Pulmonary artery endothelial cell (primary cell): ENCODE data around the gene PRKG1. TPM values are rescaled to one million over a fixed set of nuclear protein-coding genes. Genes with fewer than 3 reads are reported as not detected.

Experiments
- DNase-seq: peaks from one replicate; pipeline ENCODE4 v3.0.0-alpha.2; 2011; ENCODE audit warnings: low read depth, low spot score
- total RNA-seq: library from RNA; depleted of rRNA; stranded (reverse); fragments of >200 nt; gene quantifications from 2 replicates; pipeline ENCODE4 v1.2.3, GENCODE V29; 2014

Gene PRKG1
- total RNA-seq, 1 donor from 2014 or later, result 1.3 TPM

DNA sequence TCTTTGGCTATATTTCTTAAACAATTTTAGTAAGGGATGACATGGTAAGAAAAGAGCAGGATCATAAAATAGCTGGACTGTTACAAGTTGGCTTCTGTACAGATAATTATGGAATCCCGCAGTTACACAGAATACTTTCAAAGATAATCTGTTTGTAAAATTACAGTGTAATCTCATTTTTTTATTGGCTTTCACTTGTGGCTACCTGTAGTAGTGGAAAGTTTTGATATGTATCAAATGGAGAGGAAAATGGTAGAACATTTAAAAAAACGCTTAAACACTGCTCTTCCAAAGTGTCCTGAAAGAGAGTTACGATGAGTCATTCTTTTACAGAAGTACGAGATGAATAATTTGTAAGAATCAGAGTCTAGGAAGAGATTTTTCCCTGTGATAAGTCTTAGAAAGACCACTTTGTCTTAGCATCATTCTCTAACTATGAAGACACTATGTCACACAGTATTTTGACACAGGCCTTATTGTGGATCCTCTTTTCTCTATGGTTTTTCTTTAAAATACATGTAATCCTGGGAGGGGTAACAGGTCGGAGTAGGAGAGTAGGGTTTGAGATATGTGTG lies 1024.8 kb downstream of the PRKG1 start:
- no peak for DNase-seq

DNA sequence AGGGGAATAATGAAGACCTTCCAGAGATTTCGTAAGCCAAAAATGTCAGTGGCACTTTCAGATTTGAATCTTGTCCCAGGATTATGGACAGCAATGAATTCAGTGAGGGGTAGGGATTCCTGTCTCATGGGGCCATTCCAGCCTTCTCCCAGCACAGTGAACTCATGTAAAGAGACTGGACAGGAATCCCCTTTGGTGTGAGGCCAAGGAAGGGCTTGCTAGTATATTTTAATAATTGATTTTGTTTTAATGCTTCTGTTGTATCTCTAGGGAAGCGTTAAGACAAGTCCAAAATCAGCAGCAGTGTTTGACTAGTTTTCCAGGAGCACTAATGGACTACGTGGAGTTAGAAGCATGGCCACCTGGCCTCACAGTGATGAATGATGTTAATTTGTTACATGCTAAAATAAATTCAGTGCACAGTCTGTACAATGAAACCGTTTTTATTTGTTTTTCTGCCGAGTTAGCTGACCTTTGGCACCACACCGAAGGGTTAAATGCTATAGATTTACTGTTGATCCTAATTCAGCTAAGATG lies 1025.8 kb downstream of the PRKG1 start:
- DNase-seq, result no peak

DNA sequence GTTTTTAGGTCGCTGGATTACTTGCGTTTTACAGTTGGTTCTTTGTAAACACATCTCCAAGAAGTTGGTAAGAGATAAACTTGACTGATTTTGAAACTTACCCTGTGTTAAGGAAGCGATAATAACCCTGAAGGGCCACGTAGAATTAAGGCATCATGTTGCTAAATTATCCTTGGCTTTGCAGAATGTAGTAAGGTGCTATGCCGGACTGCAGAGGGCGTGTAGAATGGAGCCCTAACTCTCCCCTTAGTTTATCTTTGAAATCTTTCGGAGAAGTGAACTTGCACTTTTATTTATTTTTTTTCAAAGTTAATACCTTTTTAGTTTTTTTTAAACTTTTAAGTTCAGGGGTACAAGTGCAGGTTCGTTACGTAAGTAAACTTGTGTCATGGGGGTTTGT lies 1031.0 kb downstream of the PRKG1 start:
- DNase-seq, result no peak

DNA sequence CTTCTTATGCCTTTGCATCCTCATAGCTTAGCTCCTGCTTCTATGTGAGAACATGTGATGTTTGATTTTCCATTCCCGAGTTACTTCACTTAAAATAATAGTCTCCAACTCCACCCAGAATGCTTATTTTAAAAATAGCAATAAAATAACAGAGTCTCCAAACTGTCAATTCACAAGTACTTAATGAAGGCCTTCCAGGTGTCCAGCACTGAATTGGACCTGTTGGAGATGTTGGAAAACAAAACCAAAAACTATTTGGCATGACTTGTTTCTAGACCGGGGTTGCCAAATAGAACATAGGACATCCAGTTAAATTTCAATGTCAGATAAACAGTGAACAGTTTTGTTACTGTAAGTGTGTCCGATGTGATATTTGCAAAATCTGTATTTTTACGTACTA lies 1031.7 kb downstream of the PRKG1 start:
- DNase-seq, result no peak

DNA sequence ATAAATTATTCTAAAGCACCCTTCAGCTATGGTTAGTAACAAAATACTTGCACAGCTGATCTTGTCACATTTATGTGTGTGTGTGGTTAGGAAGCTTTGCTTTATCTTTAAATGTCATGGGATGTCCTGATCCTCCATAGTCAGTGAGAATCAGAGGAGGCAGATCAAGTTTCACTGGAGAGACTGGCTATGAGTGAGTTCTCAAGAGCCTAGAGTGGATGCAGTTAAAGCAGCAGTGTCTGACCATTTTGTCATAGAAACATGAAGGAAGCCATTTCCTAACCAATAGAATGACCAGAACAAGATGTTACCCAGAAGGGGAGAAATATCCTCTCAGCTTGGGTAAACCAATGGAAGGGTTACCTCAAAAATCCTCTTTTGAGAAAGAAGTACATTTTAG lies 1032.6 kb downstream of the PRKG1 start:
- DNase-seq, result no peak

DNA sequence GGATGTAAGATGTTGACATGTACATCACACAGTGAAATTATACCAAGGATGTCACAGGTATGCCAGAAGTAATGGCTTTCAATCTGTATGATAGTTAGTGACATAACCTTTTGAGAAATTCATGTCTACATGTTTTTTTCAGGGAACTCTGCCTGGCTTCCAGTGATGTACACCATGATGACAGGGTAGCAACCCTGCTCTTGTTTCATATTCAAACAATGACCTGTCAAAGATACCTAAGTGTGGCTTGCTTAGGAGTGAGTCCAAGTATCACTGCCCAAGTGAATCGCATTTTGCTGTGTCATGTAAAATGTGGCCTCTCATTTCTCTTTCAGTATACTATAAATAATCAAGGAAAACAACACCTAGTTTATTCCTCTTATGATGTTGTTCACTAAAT lies 1033.9 kb downstream of the PRKG1 start:
- no peak for DNase-seq

DNA sequence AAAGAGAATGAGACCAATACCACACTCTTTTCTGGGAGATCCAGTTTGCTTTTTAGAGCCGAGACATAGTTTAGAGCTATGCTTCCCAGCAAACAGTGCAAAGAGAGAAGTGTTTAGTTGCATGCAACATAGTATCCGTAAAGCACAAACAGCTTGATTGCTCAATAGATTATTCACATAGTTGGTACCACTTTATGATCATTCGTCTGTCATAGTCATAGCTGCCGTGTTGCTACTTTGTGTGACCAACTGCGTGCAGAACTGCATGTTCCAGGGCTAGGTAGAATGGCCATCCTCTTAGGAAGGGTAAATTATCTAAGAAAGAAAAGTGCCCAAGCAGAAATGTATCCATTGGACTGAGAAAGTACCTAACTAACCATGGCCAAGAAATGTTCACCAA lies 1036.3 kb downstream of the PRKG1 start:
- no peak for DNase-seq

DNA sequence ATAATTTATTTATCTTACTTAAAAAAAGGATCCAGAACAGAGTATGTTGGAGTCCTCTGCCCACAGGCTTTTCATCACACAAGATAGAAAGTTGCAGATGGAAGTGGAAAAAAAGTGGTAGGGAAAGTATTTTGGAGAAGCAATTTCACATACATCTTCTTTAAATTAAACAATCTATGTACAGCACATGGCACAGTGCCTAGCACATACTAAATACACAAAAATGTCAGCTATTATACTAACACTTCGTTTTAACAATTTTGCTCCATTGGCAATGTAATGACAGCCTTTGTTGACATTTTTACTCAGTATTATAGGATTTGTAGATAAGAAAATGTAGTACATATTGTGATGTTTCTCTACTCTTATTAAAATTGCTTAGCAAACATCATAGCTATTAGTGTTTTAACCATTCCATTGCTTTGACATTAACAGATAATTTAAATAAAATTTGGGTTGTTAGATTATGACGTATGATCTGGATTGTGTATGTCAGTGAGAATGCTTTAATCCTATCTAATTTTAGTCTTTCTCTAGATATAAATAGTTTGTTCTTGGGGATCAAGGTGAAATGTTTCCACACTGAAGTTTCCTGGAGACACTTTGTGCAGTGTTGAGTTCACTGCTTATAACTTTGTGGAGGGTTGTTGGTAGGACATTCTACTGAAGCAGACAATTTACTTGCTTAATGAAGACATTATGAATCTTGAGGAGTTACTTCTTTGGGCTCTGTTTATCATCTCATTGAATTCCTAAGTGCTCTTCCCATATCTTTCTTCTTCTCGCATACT lies 1037.0 kb downstream of the PRKG1 start:
- no peak for DNase-seq

DNA sequence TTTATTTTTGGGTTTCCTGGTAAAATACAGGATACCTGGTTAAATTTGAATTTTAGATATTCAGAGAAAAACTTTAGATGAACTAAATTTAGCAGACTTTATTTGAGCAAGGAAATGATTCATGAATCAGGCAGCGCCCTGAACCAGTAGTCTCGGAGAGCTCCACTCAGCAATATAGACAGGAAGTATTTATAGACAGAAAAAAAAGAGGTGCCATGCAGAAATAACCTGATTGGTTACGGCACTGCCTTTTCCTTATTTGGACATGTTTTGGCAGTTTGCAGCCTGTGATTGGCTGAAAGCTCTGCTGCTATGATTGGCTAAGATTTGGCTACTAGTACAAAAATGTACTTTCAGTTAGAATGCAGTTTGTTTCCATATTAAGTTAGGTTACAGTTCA lies 1041.5 kb downstream of the PRKG1 start:
- DNase-seq, result no peak

DNA sequence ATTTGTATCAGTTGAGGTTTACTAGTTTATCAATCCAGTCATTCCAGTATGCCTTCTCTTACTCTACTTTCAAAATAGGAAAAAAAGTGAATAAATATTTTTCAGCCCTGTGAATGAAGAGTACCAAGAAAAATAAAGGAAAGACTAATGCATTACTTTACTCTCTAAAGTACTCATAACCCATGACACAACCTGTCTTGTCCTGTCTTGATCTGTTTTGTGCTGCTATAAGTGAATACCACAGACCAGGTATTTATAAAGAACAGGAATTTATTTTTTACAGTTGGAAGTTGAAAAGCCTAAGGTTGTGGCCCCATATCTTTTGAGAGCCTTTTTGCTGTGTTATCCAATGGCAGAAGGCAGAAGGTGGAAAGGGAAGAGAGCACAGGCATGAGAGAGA lies 1045.2 kb downstream of the PRKG1 start:
- no peak for DNase-seq

DNA sequence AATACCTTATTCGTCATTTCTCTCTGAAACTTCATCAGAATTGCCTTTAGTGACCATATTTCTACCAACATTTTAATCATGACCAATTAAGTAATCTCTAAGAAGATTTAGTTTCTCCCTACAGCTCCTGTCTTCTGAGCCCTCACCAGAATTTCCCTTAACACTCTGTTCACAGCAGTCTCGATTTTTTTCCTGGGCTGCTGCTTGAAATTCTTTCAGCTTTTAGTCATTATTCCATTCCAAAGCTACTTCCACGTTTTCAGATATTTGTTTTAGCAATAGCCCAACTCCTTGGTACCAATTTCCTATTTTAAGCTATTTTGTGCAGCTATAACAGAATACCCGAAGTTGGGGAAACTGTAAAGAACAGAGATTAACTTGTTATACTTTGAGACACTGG lies 1047.4 kb downstream of the PRKG1 start:
- DNase-seq, result no peak

DNA sequence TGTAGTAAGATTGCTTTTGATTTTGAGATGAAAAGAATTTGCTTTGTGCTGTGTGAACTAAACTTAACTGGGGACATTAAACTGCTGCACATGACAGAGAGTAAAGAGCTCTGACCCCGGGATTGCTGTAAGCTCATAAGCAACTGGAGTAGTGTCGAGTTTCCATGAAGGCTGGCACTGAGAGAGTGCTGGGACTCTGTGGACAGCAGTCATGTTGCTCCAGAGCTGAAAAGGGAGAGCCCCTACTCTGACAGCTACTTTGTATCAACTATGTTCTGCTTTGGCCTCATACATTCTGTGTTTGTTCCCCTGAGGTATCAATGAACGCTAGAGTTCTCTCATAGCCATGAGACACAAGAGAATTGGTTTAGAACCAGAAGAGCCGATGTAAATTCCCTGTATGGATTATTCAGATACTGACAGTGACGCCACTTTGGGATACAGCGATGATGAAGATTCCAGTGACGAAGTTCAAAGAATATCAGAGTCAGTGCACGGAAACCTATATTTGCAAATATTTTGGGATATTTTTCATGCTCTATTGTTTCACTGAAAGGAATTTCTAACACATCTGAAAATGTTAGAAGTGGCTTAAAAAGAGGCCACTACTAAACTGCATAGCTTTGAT lies 1053.9 kb downstream of the PRKG1 start:
- DNase-seq, result no peak

DNA sequence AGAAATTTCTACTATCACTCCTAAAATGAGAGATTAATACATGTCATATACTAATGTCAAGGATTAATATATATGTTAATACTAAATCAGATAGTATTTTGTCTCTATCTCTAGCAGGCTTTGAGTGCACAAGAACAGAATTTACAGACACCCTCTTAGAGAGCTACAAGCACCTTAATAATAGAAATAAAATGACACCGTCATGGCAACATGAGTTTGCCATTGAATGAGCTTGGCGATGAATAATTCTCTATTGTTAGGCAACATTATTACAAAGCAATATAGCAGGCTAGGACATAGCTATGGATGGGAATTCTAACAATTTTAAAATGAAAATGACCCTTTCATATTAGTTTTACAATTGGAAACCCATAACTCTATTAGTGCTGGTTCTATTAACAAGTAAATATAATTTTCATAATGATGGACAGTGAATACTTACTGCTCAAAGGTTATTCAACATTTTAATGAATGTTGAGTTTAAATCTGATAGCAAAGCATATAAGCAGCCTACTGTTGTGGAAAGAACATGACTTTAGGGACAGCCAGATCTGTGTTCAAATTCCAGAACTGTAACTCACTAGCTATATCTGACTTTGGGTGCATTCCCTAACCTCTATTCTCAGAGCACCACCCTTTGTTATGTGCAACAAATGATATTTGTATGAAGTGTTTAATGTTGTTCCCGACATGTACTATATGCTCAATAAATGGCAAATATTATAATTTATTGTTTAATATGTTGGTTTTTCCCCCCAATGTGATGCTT lies 1055.3 kb downstream of the PRKG1 start:
- no peak for DNase-seq

DNA sequence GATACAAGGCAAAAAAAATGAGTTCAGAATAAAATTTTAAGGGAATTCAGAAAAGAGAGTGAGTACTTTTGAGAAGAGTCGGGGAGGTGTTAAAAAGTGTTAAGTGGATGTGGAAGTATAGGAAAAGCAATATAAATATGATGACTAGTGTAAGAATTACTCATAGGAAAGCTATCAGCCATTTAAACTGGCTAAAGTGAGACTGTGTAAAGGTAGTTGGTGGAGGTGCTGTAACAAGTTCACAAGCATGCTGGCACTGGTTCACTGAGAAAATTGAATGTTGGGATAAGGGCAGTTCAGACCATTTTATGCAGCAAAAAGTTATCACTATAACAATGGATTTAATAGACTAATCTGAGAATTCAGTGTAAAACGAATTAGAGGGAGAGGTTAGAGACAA lies 1060.8 kb downstream of the PRKG1 start:
- no peak for DNase-seq

DNA sequence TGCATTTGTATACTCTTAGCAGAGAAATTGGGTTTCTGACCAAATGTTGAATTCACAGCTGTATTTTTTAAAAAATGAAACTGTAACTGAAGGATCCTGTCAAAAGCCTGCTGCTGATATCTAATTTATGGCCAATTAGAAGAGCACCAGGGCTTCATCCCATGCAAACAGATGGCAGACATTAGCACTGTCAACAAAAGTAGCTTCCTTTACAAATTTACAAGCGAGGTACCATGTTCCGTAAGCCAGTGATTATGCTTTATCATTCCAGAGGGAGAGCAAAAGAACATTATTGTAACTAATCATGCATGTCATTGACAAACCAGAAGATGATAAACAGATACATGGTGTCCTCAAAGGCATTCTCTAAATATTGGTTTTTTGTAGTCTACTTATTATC lies 1062.6 kb downstream of the PRKG1 start:
- no peak for DNase-seq

DNA sequence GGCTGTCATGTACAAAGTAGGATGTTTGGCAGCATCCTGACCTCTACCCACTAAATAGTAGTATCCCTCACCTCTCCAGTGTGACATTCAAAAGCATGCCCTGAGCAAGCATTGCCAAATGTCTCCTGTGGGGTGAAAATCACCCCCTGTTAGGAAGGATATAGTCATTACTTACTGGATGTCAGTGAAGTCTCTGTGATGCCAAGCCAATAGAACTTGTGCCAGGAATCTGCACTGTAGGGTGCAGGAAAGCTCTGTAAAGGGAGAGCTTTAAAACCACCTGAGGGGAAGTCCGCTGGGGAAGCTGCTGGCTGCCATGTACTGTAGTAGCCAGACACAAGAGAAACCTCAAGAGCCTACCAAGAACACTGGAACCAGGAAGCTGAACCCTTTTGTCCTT lies 1069.1 kb downstream of the PRKG1 start:
- DNase-seq, result no peak

DNA sequence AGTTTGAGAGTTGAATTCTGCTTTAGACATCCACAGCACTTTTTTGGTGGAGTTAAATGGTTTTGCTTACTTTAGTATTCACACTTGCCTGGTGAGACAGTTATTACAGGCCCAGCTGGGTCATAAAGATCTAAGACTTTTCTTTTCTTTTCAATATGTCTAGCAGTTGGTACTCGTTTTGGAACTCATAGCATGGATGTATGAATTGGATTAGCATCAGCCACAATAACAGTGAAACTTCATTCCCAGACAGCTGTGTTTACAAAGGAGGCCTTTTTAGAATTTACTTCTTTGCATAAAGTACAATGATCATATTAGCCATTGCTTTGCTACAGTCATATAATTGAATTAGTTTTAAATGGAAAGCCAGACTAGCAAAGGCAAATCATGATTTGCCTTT lies 1071.3 kb downstream of the PRKG1 start:
- no peak for DNase-seq

DNA sequence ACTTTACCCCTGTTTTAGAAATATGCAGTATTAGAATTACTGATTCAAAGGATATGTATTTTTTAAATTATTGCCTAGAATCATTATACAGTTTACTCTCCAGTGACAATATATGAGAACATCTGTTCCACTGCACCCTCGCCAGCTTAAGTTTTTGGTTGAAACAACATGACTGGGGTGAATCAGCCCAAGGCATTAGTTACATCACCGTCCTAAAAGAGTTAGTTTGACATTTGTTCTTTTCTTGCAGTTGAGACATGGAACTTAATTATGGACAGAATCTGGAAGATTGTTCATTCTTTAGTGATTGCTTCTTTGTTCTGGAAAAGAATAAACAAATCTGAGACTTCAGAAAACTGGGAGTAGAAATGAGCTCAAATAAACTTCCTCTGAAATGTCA lies 1072.5 kb downstream of the PRKG1 start:
- no peak for DNase-seq

DNA sequence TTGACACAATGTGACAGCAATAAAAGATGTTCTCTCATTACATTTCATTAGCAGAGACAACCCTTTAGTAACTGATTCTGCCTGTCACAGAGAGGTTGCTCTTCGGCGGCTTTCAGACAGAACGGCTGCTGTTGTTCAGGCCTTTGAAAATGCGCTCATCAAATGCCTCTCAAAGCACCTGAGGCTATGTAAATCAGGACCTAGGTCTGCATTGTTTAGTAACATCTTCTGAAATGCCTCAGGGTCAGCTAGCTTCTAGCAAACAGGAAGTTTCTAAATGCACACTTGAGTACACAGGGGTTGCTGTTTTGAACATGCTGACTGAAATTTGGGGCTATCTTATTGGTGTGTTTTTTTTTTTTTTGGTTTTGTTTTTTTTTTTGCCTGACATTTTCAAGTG lies 1096.5 kb downstream of the PRKG1 start:
- DNase-seq, result no peak

DNA sequence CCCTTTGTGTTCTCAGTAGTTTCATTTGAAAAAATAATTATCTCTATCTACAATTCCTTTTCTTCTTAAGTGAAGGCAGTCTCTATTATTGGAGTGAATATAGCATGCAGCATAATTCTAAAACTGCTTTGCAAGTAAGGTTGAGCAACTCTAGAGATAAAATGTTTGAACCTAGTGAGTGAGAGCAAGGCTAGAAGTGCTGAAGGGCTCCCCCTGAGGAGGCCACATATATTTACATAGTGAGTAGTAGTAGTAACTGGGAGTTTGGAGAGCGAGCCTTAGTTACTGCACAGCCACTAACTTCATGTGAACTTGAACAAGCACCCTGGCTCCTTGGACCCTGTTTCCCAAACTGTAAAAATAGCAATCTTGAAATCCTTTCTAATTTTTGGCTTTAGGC lies 1098.3 kb downstream of the PRKG1 start:
- DNase-seq, result no peak

DNA sequence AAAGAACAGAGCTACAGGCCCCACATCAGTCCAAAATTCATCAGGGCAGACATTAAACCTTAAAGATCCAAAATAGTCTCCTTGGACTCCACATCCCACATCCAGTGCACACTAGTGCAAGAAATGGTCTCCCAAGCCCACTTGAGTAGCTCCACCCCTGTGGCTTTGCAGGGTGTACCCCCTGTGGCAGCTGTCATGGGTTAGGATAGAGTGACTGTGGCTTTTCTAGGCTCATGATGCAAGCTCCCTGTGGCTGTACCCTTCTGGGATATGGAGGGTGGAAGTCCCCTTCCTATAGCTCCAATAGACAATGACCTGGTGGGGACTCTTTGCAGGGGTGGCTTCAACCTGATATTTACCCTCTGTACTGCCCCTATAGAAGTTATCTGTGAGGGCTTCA lies 1111.0 kb downstream of the PRKG1 start:
- DNase-seq, result no peak
